ENCODE measurements around the gene PLPPR2. TPM values are rescaled to one million over a fixed set of nuclear protein-coding genes. Genes with fewer than 3 reads are reported as not detected.

Gene PLPPR2
- total RNA-seq, 1 experiment from 2014 or later: 5.6 TPM

DNA sequence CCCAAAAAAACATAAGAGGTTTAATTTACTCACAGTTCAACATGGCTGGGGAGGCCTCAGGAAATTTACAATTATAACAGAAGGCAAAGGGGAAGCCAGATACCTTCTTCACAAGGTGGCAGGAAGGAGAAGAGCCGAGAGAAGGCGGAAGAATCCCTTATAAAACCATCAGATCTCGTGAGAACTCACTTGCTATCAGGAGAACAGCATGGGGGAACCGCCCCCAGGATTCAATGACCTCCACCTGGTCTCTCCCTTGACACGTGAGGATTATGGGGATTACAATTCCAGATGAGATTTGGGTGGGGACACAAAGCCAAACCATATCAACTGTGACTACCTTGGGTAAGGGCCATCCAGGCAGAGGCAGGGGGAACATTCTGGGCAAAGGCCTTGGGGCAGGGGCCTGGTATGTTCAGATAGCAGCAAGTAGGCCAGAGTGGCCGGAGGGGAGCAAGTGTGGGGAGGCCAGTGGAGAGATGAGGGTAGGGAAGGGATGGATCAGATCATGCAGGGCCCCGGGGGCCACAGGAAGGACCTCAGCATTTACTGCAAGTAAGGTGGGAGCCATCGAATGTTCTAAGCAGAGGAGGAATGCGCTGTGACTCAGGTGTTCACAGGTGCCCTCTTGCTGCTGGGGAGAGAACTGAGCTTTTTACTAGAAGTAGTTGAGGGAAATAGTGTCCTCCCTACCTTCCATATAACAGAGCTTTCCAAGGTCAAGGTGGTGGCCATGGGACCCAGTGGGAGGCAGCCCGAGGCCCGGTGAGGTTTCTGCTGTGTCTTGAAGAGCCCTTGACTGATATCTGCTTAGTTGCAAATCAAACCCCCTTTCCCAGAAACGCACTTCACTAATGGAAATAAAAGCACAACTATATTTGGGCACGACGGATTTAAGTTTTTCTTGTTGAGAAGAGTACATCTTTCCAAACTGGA is 33.8 kb upstream of the PLPPR2 start:
- H3K27me3 Mint-ChIP-seq (ENCODE audit: insufficient read depth, unreplicated experiment): no peaks in the 10 kb centered on the region
- Histone ChIP-seq H3K4me1 (peaks cover 7% of the 10 kb centered on the region; the same call in 1 of the 2 replicates), H3K4me3 (ENCODE audit: low read depth, low read length) (no peak overlapping the region), H3K36me3 (ENCODE audit: control insufficient read depth, insufficient read depth, low read length) (no peaks in the 10 kb centered on the region; the same call in 1 of the 2 replicates), H3K9me3 (no peaks in the 10 kb centered on the region), H3K27me3 (replicated peaks; ENCODE audit: control insufficient read depth, insufficient read depth, low read length) (no peaks in the 10 kb centered on the region)
- ChIA-PET POLR2A (no interaction called here), CTCF (interaction anchor here (1.5 to 1.9 kb wide), 3 partner anchors 20 to 55 kb away, joined by 5 to 25 read pairs (median 9); no protein-coding TSS in a partner anchor)
- peaks cover 24% of the 10 kb centered on the region for H3K4me1 Mint-ChIP-seq (ENCODE audit: low read depth, unreplicated experiment)
- no peak for DNase-seq
- peak overlapping the region; percentile 36 for H3K27ac Mint-ChIP-seq (ENCODE audit: unreplicated experiment)
- peak overlapping the region; percentile 25 for H3K4me3 Mint-ChIP-seq (ENCODE audit: unreplicated experiment)
- no TSS peak for BruUV-seq (replicated peaks)
- peaks cover 12% of the 10 kb centered on the region for H3K36me3 Mint-ChIP-seq (ENCODE audit: insufficient read depth, unreplicated experiment)
- TF ChIP-seq, protein P1, sequence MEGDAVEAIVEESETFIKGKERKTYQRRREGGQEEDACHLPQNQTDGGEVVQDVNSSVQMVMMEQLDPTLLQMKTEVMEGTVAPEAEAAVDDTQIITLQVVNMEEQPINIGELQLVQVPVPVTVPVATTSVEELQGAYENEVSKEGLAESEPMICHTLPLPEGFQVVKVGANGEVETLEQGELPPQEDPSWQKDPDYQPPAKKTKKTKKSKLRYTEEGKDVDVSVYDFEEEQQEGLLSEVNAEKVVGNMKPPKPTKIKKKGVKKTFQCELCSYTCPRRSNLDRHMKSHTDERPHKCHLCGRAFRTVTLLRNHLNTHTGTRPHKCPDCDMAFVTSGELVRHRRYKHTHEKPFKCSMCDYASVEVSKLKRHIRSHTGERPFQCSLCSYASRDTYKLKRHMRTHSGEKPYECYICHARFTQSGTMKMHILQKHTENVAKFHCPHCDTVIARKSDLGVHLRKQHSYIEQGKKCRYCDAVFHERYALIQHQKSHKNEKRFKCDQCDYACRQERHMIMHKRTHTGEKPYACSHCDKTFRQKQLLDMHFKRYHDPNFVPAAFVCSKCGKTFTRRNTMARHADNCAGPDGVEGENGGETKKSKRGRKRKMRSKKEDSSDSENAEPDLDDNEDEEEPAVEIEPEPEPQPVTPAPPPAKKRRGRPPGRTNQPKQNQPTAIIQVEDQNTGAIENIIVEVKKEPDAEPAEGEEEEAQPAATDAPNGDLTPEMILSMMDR (IDR thresholded peaks at IDR 0.05; ENCODE audit: insufficient read depth in 1 of 2, low read depth in 1 of 2, low read length in 1 of 2, severe bottlenecking in 1 of 2, unreplicated experiment in 1 of 2): no peak
- intact Hi-C loops (cut with micrococcal nuclease; ENCODE audit: unreplicated experiment): no loop called here
- no peaks in the 10 kb centered on the region for H3K9me3 Mint-ChIP-seq (ENCODE audit: unreplicated experiment)

DNA sequence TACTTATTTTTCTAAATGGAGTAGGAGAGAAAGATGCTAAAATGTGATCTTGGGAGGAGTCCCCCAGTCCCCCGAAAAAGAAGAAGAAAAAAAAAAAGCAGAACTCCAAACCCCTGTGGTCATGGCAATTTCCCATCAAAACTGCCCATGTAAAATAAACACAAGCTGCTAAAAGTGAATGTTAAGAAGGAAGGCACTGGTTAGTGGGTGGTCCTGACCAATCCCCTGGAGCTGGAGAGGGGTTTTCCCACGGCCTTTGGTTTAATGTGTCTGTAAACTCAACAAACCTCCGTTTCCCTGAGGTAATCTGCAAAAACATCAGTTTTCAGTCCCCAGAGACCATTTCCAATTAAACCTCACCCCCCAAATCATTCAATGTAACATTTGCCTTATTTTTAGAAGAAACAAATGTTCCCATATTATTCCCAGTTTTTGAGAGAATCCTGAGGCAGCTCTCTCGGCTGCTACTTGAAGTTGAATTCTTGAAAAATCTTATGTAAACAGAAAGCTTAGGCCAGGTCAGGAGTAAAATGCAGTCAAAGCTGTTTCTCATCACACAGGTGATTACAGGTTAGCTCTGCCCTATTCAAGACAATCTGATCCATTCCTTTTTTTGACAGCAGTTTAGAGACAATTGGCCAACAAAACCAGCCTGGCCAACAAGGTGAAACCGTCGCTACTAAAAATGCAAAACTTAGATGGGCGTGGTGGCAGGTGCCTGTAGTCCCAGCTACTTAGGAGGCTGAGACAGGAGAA is 32.8 kb upstream of the PLPPR2 start:
- no peaks in the 10 kb centered on the region for H3K9me3 ChIP-seq
- H3K9me3 Mint-ChIP-seq (ENCODE audit: unreplicated experiment): no peaks in the 10 kb centered on the region
- no peaks in the 10 kb centered on the region; the same call in 1 of the 2 replicates for H3K36me3 ChIP-seq (ENCODE audit: control insufficient read depth, insufficient read depth, low read length)
- intact Hi-C loops (cut with micrococcal nuclease; ENCODE audit: unreplicated experiment): no loop called here
- H3K27me3 Mint-ChIP-seq (ENCODE audit: insufficient read depth, unreplicated experiment): no peaks in the 10 kb centered on the region
- ChIA-PET CTCF (interaction anchor here (0.5 to 1.9 kb wide), 8 partner anchors 14 to 160 kb away, joined by 3 to 25 read pairs (median 5); partner anchors contain the start of genes CCDC159 and TMEM205), POLR2A (interaction anchor here (0.6 kb wide), 1 partner anchor 17 kb away, joined by 3 read pairs; the partner anchor contains the start of gene RAB3D)
- H3K4me1 Mint-ChIP-seq (ENCODE audit: low read depth, unreplicated experiment): peaks cover 24% of the 10 kb centered on the region
- DNase-seq: peak in 1 of 2 experiments; percentile 46
- TF ChIP-seq, protein P1 (IDR thresholded peaks at IDR 0.05; ENCODE audit: insufficient read depth in 1 of 2, low read depth in 1 of 2, low read length in 1 of 2, severe bottlenecking in 1 of 2, unreplicated experiment in 1 of 2): no peak
- peak overlapping the region; percentile 36 for H3K27ac Mint-ChIP-seq (ENCODE audit: unreplicated experiment)
- no peak overlapping the region for H3K4me3 ChIP-seq (ENCODE audit: low read depth, low read length)
- peak overlapping the region; percentile 25 for H3K4me3 Mint-ChIP-seq (ENCODE audit: unreplicated experiment)
- peaks cover 12% of the 10 kb centered on the region for H3K36me3 Mint-ChIP-seq (ENCODE audit: insufficient read depth, unreplicated experiment)
- BruUV-seq (replicated peaks): no TSS peak
- H3K27me3 ChIP-seq (replicated peaks; ENCODE audit: control insufficient read depth, insufficient read depth, low read length): no peaks in the 10 kb centered on the region
- peaks cover 7% of the 10 kb centered on the region; the same call in 1 of the 2 replicates for H3K4me1 ChIP-seq

DNA sequence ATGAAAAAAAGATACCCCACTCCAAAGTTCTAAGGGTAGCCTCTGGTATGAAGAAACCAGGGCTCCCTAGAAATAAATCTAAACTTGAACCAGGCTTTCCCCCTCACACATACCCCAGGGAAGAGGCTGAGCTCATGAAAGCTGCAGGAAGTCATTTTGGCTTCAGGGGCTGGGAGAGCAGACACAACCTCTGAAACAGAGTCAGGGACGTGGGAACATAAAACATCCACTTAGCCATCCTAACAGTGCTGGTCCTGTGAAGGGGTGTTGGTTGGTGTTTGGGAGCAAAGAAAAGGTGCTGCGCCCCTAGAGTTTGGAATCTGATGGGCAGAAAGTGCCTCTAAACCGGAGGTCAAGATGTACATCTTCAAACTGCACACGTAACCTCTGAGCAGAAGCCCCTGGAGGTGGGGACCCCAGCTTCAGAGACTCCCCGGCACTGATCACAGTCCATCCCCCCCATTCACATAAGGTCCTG is 31.6 kb upstream of the PLPPR2 start:
- Mint-ChIP-seq H3K27me3 (ENCODE audit: insufficient read depth, unreplicated experiment) (no peaks in the 10 kb centered on the region), H3K36me3 (ENCODE audit: insufficient read depth, unreplicated experiment) (peaks cover 12% of the 10 kb centered on the region), H3K4me1 (ENCODE audit: low read depth, unreplicated experiment) (peaks cover 24% of the 10 kb centered on the region), H3K27ac (ENCODE audit: unreplicated experiment) (no peak overlapping the region), H3K9me3 (ENCODE audit: unreplicated experiment) (no peaks in the 10 kb centered on the region), H3K4me3 (ENCODE audit: unreplicated experiment) (no peak overlapping the region)
- Histone ChIP-seq H3K36me3 (ENCODE audit: control insufficient read depth, insufficient read depth, low read length) (no peaks in the 10 kb centered on the region; the same call in 1 of the 2 replicates), H3K27me3 (replicated peaks; ENCODE audit: control insufficient read depth, insufficient read depth, low read length) (no peaks in the 10 kb centered on the region), H3K4me3 (ENCODE audit: low read depth, low read length) (no peak overlapping the region), H3K4me1 (peaks cover 7% of the 10 kb centered on the region; the same call in 1 of the 2 replicates), H3K9me3 (no peaks in the 10 kb centered on the region)
- intact Hi-C loops (cut with micrococcal nuclease; ENCODE audit: unreplicated experiment): no loop called here
- TF ChIP-seq, protein P1 (IDR thresholded peaks at IDR 0.05; ENCODE audit: insufficient read depth in 1 of 2, low read depth in 1 of 2, low read length in 1 of 2, severe bottlenecking in 1 of 2, unreplicated experiment in 1 of 2): no peak
- TSS peak; percentile 32 for BruUV-seq (replicated peaks)
- ChIA-PET CTCF (interaction anchor here (1.0 to 1.3 kb wide), 2 partner anchors 57 to 58 kb away, joined by 3 to 14 read pairs; no protein-coding TSS in a partner anchor), POLR2A (interaction anchor here (0.6 kb wide), 1 partner anchor 96 kb away, joined by 3 read pairs; no protein-coding TSS in a partner anchor)
- no peak for DNase-seq

Measured in Caco-2 (cell line).